Progenitor cell of endocrine pancreas (in vitro differentiated cells): ENCODE results near the gene ADAMTSL3. TPM values are rescaled to one million over a fixed set of nuclear protein-coding genes. Genes with fewer than 3 reads are reported as not detected.

ENCODE experiments used
- DNase-seq: peaks from one replicate; pipeline ENCODE4 v3.0.0; 2021; ENCODE audit warnings: low spot score; ENCODE audit not compliant: unreplicated experiment
- H3K27ac Mint-ChIP-seq: 2 replicates; pipeline ENCODE4 v1.8.0; 2021; ENCODE audit warnings: mild to moderate bottlenecking, moderate library complexity, mixed read lengths
- H3K27me3 Mint-ChIP-seq: 2 replicates; pipeline ENCODE4 v1.8.0; 2021; ENCODE audit warnings: mixed read lengths
- H3K36me3 Mint-ChIP-seq: 2 replicates; pipeline ENCODE4 v1.8.0; 2022; ENCODE audit warnings: mixed read lengths; ENCODE audit not compliant: insufficient read depth
- H3K4me1 Mint-ChIP-seq: 2 replicates; pipeline ENCODE4 v1.8.0; 2021; ENCODE audit warnings: low read depth, mixed read lengths
- H3K4me3 Mint-ChIP-seq: 2 replicates; pipeline ENCODE4 v1.8.0; 2021; ENCODE audit warnings: low read depth, mild to moderate bottlenecking, moderate library complexity, mixed read lengths
- H3K9me3 Mint-ChIP-seq: 2 replicates; pipeline ENCODE4 v1.8.0; 2021; ENCODE audit warnings: low read depth, mixed read lengths
- CTCF ChIP-seq: fragments of 200-600 bp; sonication (generic); IDR thresholded peaks from one replicate; pipeline ENCODE4 v1.5.0; 2021; ENCODE audit warnings: antibody characterized with exemption, mild to moderate bottlenecking; ENCODE audit not compliant: unreplicated experiment
- total RNA-seq: library from RNA; stranded (reverse); gene quantifications from 2 replicates; pipeline ENCODE4 v1.2.1, GENCODE V29; 2021

The ADAMTSL3 gene
- total RNA-seq, 1 donor from 2014 or later = 0.24 TPM

GRCh38 chr15:83651541-83651940, 2.4 kb upstream of the ADAMTSL3 start:
- H3K4me1 Mint-ChIP-seq = peaks cover 2% of the 10 kb centered on the region

GRCh38 chr15:83652626-83653204, 1.2 kb upstream of the ADAMTSL3 start:
- no peak overlapping the region for H3K27ac Mint-ChIP-seq
- H3K9me3 Mint-ChIP-seq = no peaks in the 10 kb centered on the region
- peaks cover 12% of the 10 kb centered on the region for H3K4me1 Mint-ChIP-seq
- H3K27me3 Mint-ChIP-seq = peaks cover 72% of the 10 kb centered on the region
- no peak for DNase-seq
- TF ChIP-seq CTCF = no peak
- no peak overlapping the region for H3K4me3 Mint-ChIP-seq
- no peaks in the 10 kb centered on the region for H3K36me3 Mint-ChIP-seq

More at GRCh38 chr15:83651541-83651940, 2.4 kb upstream of the ADAMTSL3 start:
- Mint-ChIP-seq H3K9me3 (no peaks in the 10 kb centered on the region), H3K4me3 (no peak overlapping the region), H3K27ac (no peak overlapping the region), H3K27me3 (peaks cover 65% of the 10 kb centered on the region), H3K36me3 (no peaks in the 10 kb centered on the region)
- no peak for TF ChIP-seq CTCF
- DNase-seq = no peak

GRCh38 chr15:83653288-83653638, 660 bp upstream of the ADAMTSL3 start:
- DNase-seq = no peak
- H3K4me1 Mint-ChIP-seq = peaks cover 12% of the 10 kb centered on the region
- no peak overlapping the region for H3K27ac Mint-ChIP-seq
- no peaks in the 10 kb centered on the region for H3K9me3 Mint-ChIP-seq
- H3K27me3 Mint-ChIP-seq = peaks cover 72% of the 10 kb centered on the region
- TF ChIP-seq CTCF = no peak
- H3K36me3 Mint-ChIP-seq = no peaks in the 10 kb centered on the region
- no peak overlapping the region for H3K4me3 Mint-ChIP-seq

- H3K36me3 Mint-ChIP-seq = no peaks in the 10 kb centered on the region
- no peak overlapping the region for H3K27ac Mint-ChIP-seq
- H3K4me3 Mint-ChIP-seq = peak overlapping the region; percentile 54
- H3K27me3 Mint-ChIP-seq = peaks cover 71% of the 10 kb centered on the region
- peaks cover 12% of the 10 kb centered on the region for H3K4me1 Mint-ChIP-seq
- DNase-seq = no peak
- TF ChIP-seq CTCF = no peak
- no peaks in the 10 kb centered on the region for H3K9me3 Mint-ChIP-seq
Measured at GRCh38 chr15:83654379-83655236, 685 bp downstream of the ADAMTSL3 start.

- H3K36me3 Mint-ChIP-seq = no peaks in the 10 kb centered on the region
- TF ChIP-seq CTCF = no peak
- peaks cover 12% of the 10 kb centered on the region for H3K4me1 Mint-ChIP-seq
- no peak overlapping the region for H3K27ac Mint-ChIP-seq
- H3K27me3 Mint-ChIP-seq = peaks cover 65% of the 10 kb centered on the region
- H3K9me3 Mint-ChIP-seq = no peaks in the 10 kb centered on the region
- peak overlapping the region; percentile 22 for H3K4me3 Mint-ChIP-seq
- DNase-seq = no peak
Measured at GRCh38 chr15:83655237-83655616, 1.3 kb downstream of the ADAMTSL3 start.
